GM19239 (cell line): ENCODE measurements around the gene CSMD2.
A peak's percentile ranks its signal among the peaks of the same experiment; 100 is the strongest.

Source experiments
- DNase-seq: peaks from one replicate; pipeline ENCODE4 v3.0.0; 2011; ENCODE audit warnings: low spot score; ENCODE audit not compliant: insufficient read length
- FAIRE-seq: peaks from 2 replicates; lab custom pipeline; 2011; peaks lifted over from hg19 to GRCh38; lab: Jason Lieb, UNC

CSMD2 gene

GRCh38 chr1:33503506-33503905 is 661.5 kb downstream of the CSMD2 start:
- FAIRE-seq (no peak), DNase-seq (no peak)

GRCh38 chr1:33502726-33503125 is 662.3 kb downstream of the CSMD2 start:
- FAIRE-seq = no peak

GRCh38 chr1:33501774-33502173 is 663.3 kb downstream of the CSMD2 start:
- no peak for FAIRE-seq
- no peak for DNase-seq

More at GRCh38 chr1:33502726-33503125, 662.3 kb downstream of the CSMD2 start:
- no peak for DNase-seq

DNA sequence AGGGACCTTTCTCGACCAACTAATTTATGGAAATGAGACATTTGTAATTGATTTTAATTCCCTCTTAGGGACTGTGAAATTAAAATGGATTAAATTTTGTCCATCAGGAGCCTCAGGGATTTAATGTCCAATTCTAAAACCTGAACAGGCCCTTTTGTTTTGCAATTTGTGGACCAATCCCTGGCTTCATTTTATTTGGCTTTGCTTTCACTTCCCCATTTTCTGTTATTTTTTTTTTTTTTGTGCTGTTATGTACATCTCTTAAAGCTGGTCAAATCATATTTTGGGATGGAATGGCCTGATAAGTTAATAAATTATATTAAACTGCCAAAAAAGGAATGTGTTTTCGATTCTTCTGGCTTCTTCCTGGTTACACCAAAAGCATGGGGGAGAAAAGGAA is 663.7 kb downstream of the CSMD2 start:
- DNase-seq (no peak), FAIRE-seq (no peak)

DNA sequence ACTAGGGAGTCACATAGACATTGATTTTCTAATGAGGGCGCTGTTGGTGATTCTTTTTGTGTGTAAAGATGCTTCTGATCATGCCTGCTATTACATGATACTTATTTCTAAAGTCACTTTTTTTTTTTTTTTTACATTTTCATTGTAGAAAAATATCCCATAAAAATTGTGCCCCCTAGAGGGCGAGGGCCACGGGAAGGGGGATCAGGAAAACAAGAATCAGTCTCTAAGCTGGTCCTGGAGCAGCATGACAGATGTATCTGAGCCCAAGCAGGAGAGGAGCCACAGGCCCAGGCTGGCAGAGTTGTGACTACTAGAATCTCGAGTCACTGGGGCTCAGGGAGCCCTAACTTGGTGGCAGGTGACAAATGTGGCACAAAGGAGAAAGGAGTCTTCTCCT is 664.5 kb downstream of the CSMD2 start:
- FAIRE-seq (no peak), DNase-seq (no peak)

- FAIRE-seq (no peak), DNase-seq (no peak)
Observed at GRCh38 chr1:33497410-33497809, 667.6 kb downstream of the CSMD2 start.

DNA sequence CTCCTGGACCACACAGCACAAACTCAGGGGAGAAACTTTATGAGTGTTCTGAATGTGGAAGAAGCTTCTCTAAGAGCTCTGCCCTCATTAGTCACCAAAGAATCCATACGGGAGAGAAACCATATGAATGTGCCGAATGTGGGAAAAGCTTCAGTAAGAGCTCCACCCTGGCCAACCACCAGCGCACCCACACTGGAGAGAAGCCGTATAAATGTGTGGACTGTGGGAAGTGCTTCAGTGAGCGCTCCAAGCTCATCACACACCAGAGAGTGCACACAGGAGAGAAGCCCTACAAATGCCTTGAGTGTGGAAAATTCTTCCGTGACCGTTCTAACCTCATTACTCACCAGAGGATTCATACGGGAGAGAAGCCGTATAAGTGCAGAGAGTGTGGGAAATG is 670.1 kb downstream of the CSMD2 start:
- DNase-seq = no peak
- FAIRE-seq = no peak

GRCh38 chr1:33488624-33489023 is 676.4 kb downstream of the CSMD2 start:
- FAIRE-seq = no peak
- DNase-seq = no peak

GRCh38 chr1:33482412-33482811 is 682.6 kb downstream of the CSMD2 start:
- DNase-seq = no peak
- FAIRE-seq = peak; percentile 65

DNA sequence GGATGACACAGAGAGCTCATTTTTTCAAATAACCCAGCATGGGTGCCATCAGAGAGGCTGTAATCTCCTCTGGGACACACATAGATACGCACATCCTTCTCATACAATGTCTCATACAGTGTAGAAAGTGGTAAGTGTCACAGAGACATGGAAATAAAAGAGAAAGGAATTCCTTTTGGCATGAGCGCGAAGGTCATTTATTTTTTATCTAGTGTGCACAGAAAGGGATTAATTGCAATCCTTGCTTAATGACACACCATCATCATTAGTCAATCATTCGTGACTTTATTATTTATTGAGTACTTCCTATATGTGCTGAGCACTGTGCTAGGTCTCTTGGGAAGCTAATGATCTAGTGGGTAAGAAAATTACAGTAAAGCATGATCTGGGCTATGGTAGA is 687.6 kb downstream of the CSMD2 start:
- no peak for DNase-seq
- FAIRE-seq = no peak

- DNase-seq (no peak), FAIRE-seq (no peak)
Observed at GRCh38 chr1:33473900-33474299, 691.1 kb downstream of the CSMD2 start.

- FAIRE-seq (peak; percentile 88), DNase-seq (peak; percentile 70)
Observed at GRCh38 chr1:33472269-33472980, 692.6 kb downstream of the CSMD2 start, which contains the start of gene ZSCAN20. Gene ZSCAN20 (plus strand): TSS chr1:33472645. CDS start chr1:33479289, 6,644 bp downstream.

GRCh38 chr1:33471416-33471815 is 693.6 kb downstream of the CSMD2 start:
- no peak for DNase-seq
- FAIRE-seq = no peak

- FAIRE-seq (peak; percentile 82), DNase-seq (peak; percentile 38)
Observed at GRCh38 chr1:33470495-33471012, 694.5 kb downstream of the CSMD2 start.

- no peak for FAIRE-seq
- no peak for DNase-seq
Observed at GRCh38 chr1:33469691-33470090, 695.3 kb downstream of the CSMD2 start.

DNA sequence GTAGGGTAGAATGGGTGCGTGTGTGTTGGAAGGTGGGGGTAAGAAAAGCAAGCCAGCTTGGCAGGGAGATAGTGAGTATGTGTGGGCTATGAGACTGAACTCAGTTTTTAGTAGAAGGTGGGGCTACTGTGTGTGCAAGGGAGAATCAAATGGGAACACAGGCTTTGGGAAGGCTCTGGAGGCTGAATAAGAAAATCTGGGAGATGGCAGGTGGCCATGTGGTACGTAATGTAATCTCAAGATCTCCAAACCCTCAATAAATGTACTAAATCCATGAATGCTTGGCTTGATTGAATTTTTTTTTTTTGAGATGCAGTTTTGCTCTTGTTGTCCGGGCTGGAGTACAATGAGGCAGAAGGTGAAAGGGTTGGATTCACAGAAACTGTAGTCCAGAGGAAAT is 696.1 kb downstream of the CSMD2 start:
- no peak for FAIRE-seq

GRCh38 chr1:33468531-33468930 is 696.5 kb downstream of the CSMD2 start:
- FAIRE-seq = no peak

More for the DNA sequence above, 696.1 kb downstream of the CSMD2 start:
- DNase-seq = no peak

GRCh38 chr1:33468011-33468410 is 697.0 kb downstream of the CSMD2 start:
- DNase-seq = no peak
- FAIRE-seq = no peak

More at GRCh38 chr1:33468531-33468930, 696.5 kb downstream of the CSMD2 start:
- DNase-seq = no peak

- no peak for DNase-seq
- FAIRE-seq = no peak
Observed at GRCh38 chr1:33466159-33466558, 698.9 kb downstream of the CSMD2 start.

DNA sequence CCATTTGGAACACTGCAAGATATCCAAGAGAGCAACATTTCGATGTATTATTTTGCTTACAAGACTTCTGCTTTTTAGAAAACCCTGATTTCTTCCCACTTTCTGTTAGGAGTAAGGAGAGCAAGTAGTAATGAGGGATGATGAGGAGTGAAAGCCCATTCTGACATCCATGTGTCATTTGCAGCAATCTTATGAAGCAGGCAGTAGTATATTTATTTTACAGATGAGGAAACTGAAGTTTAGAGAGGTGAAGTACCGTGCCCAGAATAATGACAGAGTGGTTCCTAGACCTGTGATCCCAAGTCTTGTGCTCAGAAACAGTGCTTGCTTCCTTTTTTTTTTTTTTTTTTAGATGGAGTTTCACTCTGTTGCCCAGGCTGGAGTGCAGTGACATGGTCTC is 699.7 kb downstream of the CSMD2 start:
- DNase-seq (no peak), FAIRE-seq (no peak)

DNA sequence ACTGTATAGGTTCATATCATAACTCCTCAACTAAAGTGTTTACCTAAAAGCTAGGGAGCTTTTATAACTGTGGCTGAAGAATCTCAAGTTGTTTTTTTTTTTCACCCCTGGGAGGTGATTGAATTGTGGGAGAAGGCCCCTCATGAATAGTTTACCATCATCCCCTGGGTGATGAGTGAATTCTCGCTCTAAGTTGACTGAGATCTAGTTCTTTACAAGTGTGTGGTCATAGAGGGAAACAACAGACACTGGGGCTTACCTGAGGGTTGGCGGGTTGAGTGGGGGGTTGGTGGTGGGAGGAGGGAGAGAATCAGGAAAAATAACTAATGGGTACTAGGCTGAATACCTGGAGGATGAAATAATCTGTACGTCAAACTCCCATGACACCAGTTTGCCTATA is 700.5 kb downstream of the CSMD2 start:
- no peak for DNase-seq

More for the DNA sequence above, 700.5 kb downstream of the CSMD2 start:
- FAIRE-seq = no peak
